Right lobe of liver (tissue), 4 donors: ENCODE results near the gene FAM76B.

Source experiments
- CTCF ChIP-seq, 4 donors: fragments of 200-600 bp in 3 of 4; fragments of 450-650 bp in 1 of 4; IDR thresholded peaks; one replicate each; pipeline versions ENCODE4 v1.5.1 to v1.8.0; 2016 to 2022; ENCODE audit warnings: antibody characterized with exemption in 4 of 4, mild to moderate bottlenecking in 2 of 4
- POLR2A ChIP-seq: fragments of 450-650 bp; IDR thresholded peaks from one replicate; pipeline ENCODE4 v1.6.1; 2017; ENCODE audit warnings: antibody characterized with exemption, mild to moderate bottlenecking
- donor health status: DM: no; HTN: no; CAD: no.
- donor health status: DM: no; HTN: no; CAD: no.
- donor health status: DM: no; HTN: yes; CAD: no.

- TF ChIP-seq CTCF (IDR thresholded peaks at IDR 0.05) (no peak), POLR2A (no peak)
Measured at GRCh38 chr11:95766701-95767100, 22.9 kb downstream of the FAM76B start.
